ENCODE measurements around the gene PHLPP2. TPM values are rescaled to one million over a fixed set of nuclear protein-coding genes. Genes with fewer than 3 reads are reported as not detected.

PHLPP2 gene
- total RNA-seq, 1 donor from 2014 or later, result 16.5 TPM

GRCh38 chr16:71734511-71734910 is 10.0 kb upstream of the PHLPP2 start:
- Mint-ChIP-seq H3K4me3 (no peak overlapping the region), H3K36me3 (ENCODE audit: low read depth) (peaks cover 46% of the 10 kb centered on the region), H3K4me1 (ENCODE audit: low read depth) (peaks cover 3% of the 10 kb centered on the region), H3K27ac (no peak overlapping the region), H3K9me3 (no peaks in the 10 kb centered on the region), H3K27me3 (ENCODE audit: insufficient read depth) (no peaks in the 10 kb centered on the region)
- intact Hi-C loops (cut with micrococcal nuclease), result no loop called here
- DNase-seq (ENCODE audit: low spot score), result no peak

DNA sequence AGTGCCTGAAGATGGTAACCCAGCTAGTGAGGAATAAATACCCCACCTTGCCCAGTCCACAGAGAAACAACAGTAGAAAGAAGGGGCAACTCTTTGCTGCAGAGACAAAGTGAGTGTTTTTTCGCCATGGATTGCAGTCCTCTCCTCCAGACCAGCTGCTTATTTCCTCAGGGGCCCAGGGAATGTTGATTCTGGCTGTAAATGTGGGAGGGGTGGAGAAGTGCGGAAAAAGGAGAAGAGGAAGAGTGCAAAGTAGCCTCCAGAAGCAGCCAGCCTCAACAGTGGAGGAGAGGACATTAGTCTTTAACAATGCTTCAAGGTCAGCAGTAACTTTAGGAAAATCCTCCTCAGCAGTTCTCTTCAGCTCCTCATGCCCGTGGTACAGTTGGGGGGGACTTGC is 8.1 kb upstream of the PHLPP2 start:
- H3K27me3 Mint-ChIP-seq (ENCODE audit: insufficient read depth), result no peaks in the 10 kb centered on the region
- H3K36me3 Mint-ChIP-seq (ENCODE audit: low read depth), result peaks cover 35% of the 10 kb centered on the region
- intact Hi-C loops (cut with micrococcal nuclease), result no loop called here
- H3K9me3 Mint-ChIP-seq, result no peaks in the 10 kb centered on the region
- no peak overlapping the region for H3K27ac Mint-ChIP-seq
- no peak for DNase-seq (ENCODE audit: low spot score)
- H3K4me1 Mint-ChIP-seq (ENCODE audit: low read depth), result peaks cover 5% of the 10 kb centered on the region
- H3K4me3 Mint-ChIP-seq, result no peak overlapping the region

DNA sequence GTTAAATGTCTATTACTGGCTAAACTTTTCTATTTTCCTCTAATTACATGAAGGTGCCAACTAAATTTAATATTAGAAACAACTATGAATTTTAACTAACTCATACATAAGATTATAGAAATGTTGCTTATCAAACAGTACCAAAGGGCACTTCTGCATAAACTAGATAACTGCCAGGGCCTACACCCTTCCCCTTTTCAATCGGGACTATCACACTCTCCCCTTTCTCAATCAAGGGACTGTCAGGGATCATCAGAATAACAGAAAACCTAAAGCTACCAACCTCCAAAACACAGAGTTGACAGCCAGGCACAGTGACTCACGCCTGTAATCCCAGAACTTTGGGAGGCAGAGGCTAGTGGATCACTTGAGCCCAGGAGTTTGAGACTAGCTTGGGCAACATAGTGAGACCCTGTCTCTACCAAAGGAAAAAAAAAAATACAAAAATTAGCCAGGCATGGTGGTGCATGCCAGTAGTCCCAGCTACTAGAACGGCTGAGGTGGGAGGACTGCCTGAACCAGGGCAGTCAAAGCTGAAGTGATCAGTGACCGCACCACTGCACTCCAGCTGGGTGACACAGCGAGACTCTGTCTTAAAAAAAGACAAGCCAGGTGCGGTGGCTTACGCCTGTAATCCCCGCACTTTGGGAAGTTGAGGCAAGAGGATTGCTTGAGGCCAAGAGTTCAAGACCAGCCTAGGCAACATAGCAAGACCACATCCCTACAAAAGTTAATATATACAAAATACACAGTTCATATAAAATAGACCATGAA is 3.2 kb upstream of the PHLPP2 start:
- H3K27ac Mint-ChIP-seq, result no peak overlapping the region
- H3K4me1 Mint-ChIP-seq (ENCODE audit: low read depth), result peaks cover 15% of the 10 kb centered on the region
- intact Hi-C loops (cut with micrococcal nuclease), result loop anchor here (10.0 kb wide), 2 partner anchors 263 to 937 kb away; partner anchors contain the start of gene ZNF23
- peaks cover 6% of the 10 kb centered on the region for H3K27me3 Mint-ChIP-seq (ENCODE audit: insufficient read depth)
- DNase-seq (ENCODE audit: low spot score), result no peak
- peaks cover 15% of the 10 kb centered on the region for H3K36me3 Mint-ChIP-seq (ENCODE audit: low read depth)
- no peak overlapping the region for H3K4me3 Mint-ChIP-seq
- H3K9me3 Mint-ChIP-seq, result no peaks in the 10 kb centered on the region

DNA sequence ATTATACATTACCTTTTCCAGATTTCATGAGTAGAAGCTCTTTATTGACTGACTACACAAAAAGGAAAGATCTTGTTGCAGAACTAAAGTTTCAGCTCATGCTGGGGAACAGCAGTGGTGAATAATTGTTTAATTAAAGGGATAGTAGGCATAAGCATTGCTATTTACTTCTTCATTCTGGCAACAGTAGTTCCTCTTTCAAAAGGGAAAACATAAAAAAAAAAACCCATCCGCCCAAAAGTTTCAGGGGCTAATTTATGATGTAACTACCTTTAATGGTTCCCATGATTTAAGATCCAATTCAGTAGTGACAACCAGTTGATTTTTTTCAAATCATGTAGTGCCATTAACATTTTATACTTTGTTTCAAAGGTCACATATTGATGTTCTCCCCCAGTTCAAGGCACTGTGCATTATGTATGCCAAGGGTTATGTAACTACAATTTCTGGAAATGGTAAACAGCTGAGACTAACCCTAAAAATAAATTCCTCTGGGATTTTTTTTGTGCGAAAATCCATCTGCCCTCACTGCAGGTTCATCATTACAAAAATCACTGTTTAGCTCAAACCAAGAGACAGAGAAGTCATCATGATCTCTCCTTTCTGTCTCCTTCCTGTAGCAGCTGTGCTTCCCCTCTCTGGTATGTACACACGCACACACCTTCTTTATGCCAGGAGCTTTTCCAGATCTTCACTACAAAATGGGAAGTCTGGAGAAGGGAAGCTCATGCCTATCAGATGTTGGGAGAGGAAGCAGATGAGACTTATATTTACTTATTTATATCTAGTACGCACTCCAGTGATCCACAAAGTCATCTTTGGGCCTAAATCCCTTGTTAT is 2.2 kb upstream of the PHLPP2 start:
- H3K27ac Mint-ChIP-seq, result no peak overlapping the region
- H3K4me3 Mint-ChIP-seq, result no peak overlapping the region
- peaks cover 19% of the 10 kb centered on the region for H3K4me1 Mint-ChIP-seq (ENCODE audit: low read depth)
- H3K36me3 Mint-ChIP-seq (ENCODE audit: low read depth), result peaks cover 5% of the 10 kb centered on the region
- no peaks in the 10 kb centered on the region for H3K9me3 Mint-ChIP-seq
- intact Hi-C loops (cut with micrococcal nuclease), result loop anchor here (10.0 kb wide), 2 partner anchors 262 to 938 kb away; partner anchors contain the start of gene ZNF23
- H3K27me3 Mint-ChIP-seq (ENCODE audit: insufficient read depth), result peaks cover 6% of the 10 kb centered on the region
- DNase-seq (ENCODE audit: low spot score), result no peak

DNA sequence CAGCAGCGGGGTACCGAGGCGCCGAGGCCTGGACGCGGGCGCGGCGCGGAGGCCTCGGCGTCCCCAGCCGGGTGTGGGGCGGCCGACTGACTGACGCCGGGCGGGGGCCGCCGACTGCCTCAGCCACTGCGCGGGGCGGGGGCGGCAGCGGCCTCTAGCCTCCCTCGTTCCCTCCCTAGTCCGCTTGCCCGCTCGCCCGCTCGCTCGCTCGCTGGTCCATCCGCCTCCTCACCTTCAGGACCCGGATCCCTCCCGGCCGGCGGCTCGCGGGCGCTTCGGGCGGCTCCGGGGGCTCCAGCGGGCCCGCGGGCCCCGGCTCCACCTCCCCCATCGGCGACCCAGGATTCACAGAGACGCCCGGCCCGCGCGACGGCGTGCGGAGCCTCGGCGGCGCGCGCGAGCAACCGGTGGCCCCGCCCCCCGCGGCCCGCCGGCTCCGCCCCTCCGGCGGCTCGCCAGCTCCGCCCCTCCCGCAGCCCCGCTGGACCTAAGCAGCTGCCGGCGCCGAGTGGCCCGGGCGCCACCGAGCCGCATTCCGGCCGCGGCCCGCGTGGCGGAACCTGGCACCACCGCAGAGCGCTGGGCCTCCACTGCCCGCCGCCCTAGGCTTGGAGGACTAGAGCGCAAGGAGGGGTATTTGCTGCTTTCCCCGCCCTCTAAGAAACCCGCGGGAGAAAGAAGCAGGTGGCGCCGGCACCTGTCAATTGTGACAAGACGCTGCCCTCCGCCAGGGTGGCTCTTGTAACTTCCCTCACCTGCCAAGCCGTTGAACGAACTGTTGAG is 773 bp downstream of the PHLPP2 start:
- intact Hi-C loops (cut with micrococcal nuclease), result loop anchor here (1.0 to 10.0 kb wide), 12 partner anchors 23 to 941 kb away; partner anchors contain the start of genes AP1G1, CMTR2, DHODH and DHX38
- no peak overlapping the region for H3K27ac Mint-ChIP-seq
- H3K36me3 Mint-ChIP-seq (ENCODE audit: low read depth), result no peaks in the 10 kb centered on the region
- peak; percentile 72 for DNase-seq (ENCODE audit: low spot score)
- no peaks in the 10 kb centered on the region for H3K9me3 Mint-ChIP-seq
- peaks cover 14% of the 10 kb centered on the region for H3K4me1 Mint-ChIP-seq (ENCODE audit: low read depth)
- H3K4me3 Mint-ChIP-seq, result peak overlapping the region; percentile 85
- peaks cover 6% of the 10 kb centered on the region for H3K27me3 Mint-ChIP-seq (ENCODE audit: insufficient read depth)

DNA sequence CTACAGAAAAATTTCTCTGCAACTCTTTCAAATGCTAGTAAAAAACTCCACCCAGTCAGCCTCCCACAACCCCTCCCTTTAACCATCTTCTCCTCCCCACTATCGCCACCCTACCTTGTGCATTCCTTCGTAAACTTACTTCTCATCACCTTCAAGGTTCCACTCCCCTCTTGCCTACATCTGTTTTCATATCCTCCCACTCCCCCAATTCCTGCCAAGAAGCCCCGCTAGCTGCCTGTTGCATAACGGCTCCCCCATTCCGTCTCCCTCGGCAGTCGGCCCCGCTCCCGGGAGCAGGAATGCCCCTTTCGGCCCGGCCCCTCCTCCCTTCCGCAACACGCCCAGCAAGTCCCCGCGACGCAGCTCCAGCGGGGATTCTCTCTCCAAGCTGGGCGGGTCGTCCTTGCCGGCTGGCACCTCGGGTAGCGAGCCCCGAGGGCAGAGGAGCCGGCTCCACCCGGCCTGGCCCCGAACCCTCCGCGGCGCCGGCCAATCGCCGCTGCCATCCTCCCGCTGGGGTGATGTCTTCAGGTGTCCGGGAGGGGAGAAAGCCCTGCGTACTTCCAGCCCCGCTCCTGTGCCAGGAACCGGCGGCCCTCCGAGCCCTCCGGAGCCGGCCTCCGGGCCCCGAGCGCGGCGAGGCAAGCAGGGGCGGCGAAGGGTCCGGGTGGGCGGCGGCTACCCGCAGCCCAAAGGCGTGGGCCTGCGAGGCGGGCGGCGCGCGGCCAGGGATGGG is 1.5 kb downstream of the PHLPP2 start:
- no peaks in the 10 kb centered on the region for H3K36me3 Mint-ChIP-seq (ENCODE audit: low read depth)
- peak overlapping the region; percentile 92 for H3K4me3 Mint-ChIP-seq
- peaks cover 14% of the 10 kb centered on the region for H3K4me1 Mint-ChIP-seq (ENCODE audit: low read depth)
- H3K9me3 Mint-ChIP-seq, result no peaks in the 10 kb centered on the region
- peak; percentile 48 for DNase-seq (ENCODE audit: low spot score)
- peaks cover 6% of the 10 kb centered on the region for H3K27me3 Mint-ChIP-seq (ENCODE audit: insufficient read depth)
- peak overlapping the region; percentile 80 for H3K27ac Mint-ChIP-seq
- intact Hi-C loops (cut with micrococcal nuclease), result loop anchor here (1.0 to 10.0 kb wide), 9 partner anchors 24 to 942 kb away; partner anchors contain the start of genes CMTR2, DHODH, DHX38 and IST1

GRCh38 chr16:71721066-71721740 is 3.3 kb downstream of the PHLPP2 start:
- no peak for DNase-seq (ENCODE audit: low spot score)
- H3K4me1 Mint-ChIP-seq (ENCODE audit: low read depth), result peaks cover 14% of the 10 kb centered on the region
- intact Hi-C loops (cut with micrococcal nuclease), result loop anchor here (5.0 to 10.0 kb wide), 5 partner anchors 256 to 944 kb away; partner anchors contain the start of genes CMTR2, DHX38, TXNL4B and VAC14
- H3K36me3 Mint-ChIP-seq (ENCODE audit: low read depth), result peaks cover 2% of the 10 kb centered on the region
- no peak overlapping the region for H3K27ac Mint-ChIP-seq
- H3K27me3 Mint-ChIP-seq (ENCODE audit: insufficient read depth), result peaks cover 6% of the 10 kb centered on the region
- no peaks in the 10 kb centered on the region for H3K9me3 Mint-ChIP-seq
- H3K4me3 Mint-ChIP-seq, result peak overlapping the region; percentile 66

GRCh38 chr16:71712501-71712900 is 12.0 kb downstream of the PHLPP2 start:
- no peaks in the 10 kb centered on the region for H3K27me3 Mint-ChIP-seq (ENCODE audit: insufficient read depth)
- H3K36me3 Mint-ChIP-seq (ENCODE audit: low read depth), result peaks cover 5% of the 10 kb centered on the region
- DNase-seq (ENCODE audit: low spot score), result no peak
- H3K4me3 Mint-ChIP-seq, result no peak overlapping the region
- intact Hi-C loops (cut with micrococcal nuclease), result no loop called here
- no peaks in the 10 kb centered on the region for H3K9me3 Mint-ChIP-seq
- H3K4me1 Mint-ChIP-seq (ENCODE audit: low read depth), result peaks cover 8% of the 10 kb centered on the region
- no peak overlapping the region for H3K27ac Mint-ChIP-seq

- Mint-ChIP-seq H3K27ac (no peak overlapping the region), H3K36me3 (ENCODE audit: low read depth) (peaks cover 5% of the 10 kb centered on the region), H3K4me1 (ENCODE audit: low read depth) (peaks cover 8% of the 10 kb centered on the region), H3K4me3 (no peak overlapping the region), H3K9me3 (no peaks in the 10 kb centered on the region), H3K27me3 (ENCODE audit: insufficient read depth) (no peaks in the 10 kb centered on the region)
- intact Hi-C loops (cut with micrococcal nuclease), result no loop called here
- DNase-seq (ENCODE audit: low spot score), result no peak
These were observed 12.7 kb downstream of the PHLPP2 start for GRCh38 chr16:71711789-71712188.

DNA sequence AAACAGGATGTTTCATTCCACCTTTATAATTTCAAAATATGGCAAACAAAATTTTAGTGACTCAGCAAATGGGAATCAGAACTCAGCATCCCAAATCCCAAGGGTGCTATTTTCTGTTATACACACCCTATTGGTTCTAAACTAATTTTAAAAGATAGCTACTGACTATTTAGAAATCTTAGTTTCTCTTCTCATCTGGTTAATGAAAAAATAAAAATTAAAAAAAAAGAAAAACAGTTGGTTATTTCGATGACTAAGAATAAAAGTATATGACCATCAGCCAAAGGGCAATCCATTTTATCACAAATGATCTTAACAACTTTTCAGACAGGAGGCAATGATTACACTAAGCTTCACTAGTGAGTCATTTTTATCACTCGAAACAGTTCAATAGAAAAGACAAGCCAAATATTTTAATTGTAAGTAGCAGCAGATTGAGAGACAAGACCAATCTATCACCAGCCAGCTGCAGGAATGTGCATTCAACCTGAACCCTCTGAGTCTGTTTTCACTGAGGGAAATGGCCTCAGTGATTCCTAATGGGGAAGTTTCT is 15.2 kb downstream of the PHLPP2 start:
- no peak overlapping the region for H3K27ac Mint-ChIP-seq
- DNase-seq (ENCODE audit: low spot score), result no peak
- no peaks in the 10 kb centered on the region for H3K9me3 Mint-ChIP-seq
- no peaks in the 10 kb centered on the region for H3K27me3 Mint-ChIP-seq (ENCODE audit: insufficient read depth)
- intact Hi-C loops (cut with micrococcal nuclease), result no loop called here
- no peak overlapping the region for H3K4me3 Mint-ChIP-seq
- H3K36me3 Mint-ChIP-seq (ENCODE audit: low read depth), result peaks cover 2% of the 10 kb centered on the region
- H3K4me1 Mint-ChIP-seq (ENCODE audit: low read depth), result peaks cover 8% of the 10 kb centered on the region

- Mint-ChIP-seq H3K36me3 (ENCODE audit: low read depth) (peaks cover 2% of the 10 kb centered on the region), H3K4me1 (ENCODE audit: low read depth) (peaks cover 8% of the 10 kb centered on the region), H3K27me3 (ENCODE audit: insufficient read depth) (no peaks in the 10 kb centered on the region), H3K4me3 (no peak overlapping the region), H3K27ac (no peak overlapping the region), H3K9me3 (no peaks in the 10 kb centered on the region)
- DNase-seq (ENCODE audit: low spot score), result no peak
- intact Hi-C loops (cut with micrococcal nuclease), result no loop called here
These were observed 15.8 kb downstream of the PHLPP2 start for GRCh38 chr16:71708696-71709095.
